Measurements from ENCODE around the gene GRPEL2.

The GRPEL2 gene

DNA sequence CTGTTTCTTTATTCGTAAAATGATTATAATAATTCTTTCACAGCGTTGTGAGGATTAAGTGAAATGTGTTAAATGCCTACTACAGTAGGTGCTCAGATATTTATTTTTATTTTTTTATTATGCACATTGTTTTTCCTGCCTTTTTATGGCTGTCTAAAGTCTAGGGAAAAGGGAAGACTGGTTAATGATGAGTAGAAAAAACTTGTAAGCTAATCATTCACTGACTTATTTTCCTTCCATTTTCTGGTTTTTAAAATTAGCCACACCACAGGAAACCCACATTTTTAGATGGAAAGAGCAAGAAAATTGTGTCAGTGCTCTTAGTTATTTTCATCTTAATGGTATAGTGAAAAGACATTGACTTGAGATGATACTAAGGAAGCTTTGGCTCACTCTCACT is 8.6 kb downstream of the GRPEL2 start:
- TF ChIP-seq, protein P1, sequence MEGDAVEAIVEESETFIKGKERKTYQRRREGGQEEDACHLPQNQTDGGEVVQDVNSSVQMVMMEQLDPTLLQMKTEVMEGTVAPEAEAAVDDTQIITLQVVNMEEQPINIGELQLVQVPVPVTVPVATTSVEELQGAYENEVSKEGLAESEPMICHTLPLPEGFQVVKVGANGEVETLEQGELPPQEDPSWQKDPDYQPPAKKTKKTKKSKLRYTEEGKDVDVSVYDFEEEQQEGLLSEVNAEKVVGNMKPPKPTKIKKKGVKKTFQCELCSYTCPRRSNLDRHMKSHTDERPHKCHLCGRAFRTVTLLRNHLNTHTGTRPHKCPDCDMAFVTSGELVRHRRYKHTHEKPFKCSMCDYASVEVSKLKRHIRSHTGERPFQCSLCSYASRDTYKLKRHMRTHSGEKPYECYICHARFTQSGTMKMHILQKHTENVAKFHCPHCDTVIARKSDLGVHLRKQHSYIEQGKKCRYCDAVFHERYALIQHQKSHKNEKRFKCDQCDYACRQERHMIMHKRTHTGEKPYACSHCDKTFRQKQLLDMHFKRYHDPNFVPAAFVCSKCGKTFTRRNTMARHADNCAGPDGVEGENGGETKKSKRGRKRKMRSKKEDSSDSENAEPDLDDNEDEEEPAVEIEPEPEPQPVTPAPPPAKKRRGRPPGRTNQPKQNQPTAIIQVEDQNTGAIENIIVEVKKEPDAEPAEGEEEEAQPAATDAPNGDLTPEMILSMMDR (IDR thresholded peaks at IDR 0.05; ENCODE audit: low read depth, low read length): no peak
- TF ChIP-seq, protein P2, sequence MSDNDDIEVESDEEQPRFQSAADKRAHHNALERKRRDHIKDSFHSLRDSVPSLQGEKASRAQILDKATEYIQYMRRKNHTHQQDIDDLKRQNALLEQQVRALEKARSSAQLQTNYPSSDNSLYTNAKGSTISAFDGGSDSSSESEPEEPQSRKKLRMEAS (IDR thresholded peaks at IDR 0.05; ENCODE audit: low read depth, low read length): no peak
- no peak for TF ChIP-seq MYC (IDR thresholded peaks at IDR 0.05; ENCODE audit: low read depth, low read length)
- no peak for TF ChIP-seq POLR2A (IDR thresholded peaks at IDR 0.05; ENCODE audit: extremely low read depth, insufficient read length)
- no peak overlapping the region for H3K4me3 ChIP-seq (ENCODE audit: low read depth, low read length)
- no peak for DNase-seq (ENCODE audit: low read depth)

DNA sequence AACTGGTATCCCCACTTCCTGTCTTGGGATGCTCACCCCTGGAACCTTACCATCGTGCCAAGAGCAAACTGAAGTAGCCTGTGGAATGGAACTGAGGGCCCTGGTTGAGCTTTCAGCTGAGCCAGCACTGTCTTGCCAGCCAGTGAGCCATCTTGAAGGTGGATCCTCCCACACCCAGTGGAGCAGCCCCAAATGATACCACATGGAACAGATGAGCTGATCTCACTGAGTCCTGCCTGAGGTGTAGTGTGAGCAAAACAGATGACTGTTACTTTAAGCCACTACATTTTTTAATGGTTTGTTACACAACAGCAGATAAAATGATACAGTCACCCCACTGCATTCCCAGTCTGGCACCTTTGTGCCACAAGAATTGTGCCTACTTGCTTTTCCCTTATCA is 10.4 kb downstream of the GRPEL2 start:
- no peak overlapping the region for H3K4me3 ChIP-seq (ENCODE audit: low read depth, low read length)
- no peak for DNase-seq (ENCODE audit: low read depth)
- TF ChIP-seq POLR2A (IDR thresholded peaks at IDR 0.05; ENCODE audit: extremely low read depth, insufficient read length): no peak
- TF ChIP-seq MYC (IDR thresholded peaks at IDR 0.05; ENCODE audit: low read depth, low read length): no peak
- TF ChIP-seq, protein P2 (IDR thresholded peaks at IDR 0.05; ENCODE audit: low read depth, low read length): no peak
- TF ChIP-seq, protein P1 (IDR thresholded peaks at IDR 0.05; ENCODE audit: low read depth, low read length): no peak

DNA sequence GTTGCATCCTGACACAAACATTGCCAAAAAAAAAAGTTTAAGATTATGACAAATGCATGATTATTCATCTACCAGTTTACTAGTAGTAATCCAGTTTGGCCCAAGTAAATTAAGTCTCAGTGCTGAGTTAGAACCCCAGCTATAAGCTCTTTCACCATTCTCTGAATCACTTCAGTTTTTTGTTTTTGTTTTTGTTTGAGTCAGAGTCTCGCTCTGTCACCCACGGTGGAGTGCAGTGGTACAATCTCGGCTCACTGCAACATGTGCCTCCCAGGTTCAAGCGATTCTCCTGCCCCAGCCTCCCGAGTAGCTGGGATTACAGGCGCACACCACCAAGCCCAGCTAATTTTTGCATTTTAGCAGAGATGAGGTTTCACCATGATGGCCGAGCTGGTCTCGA is 11.1 kb downstream of the GRPEL2 start:
- TF ChIP-seq, protein P1 (IDR thresholded peaks at IDR 0.05; ENCODE audit: low read depth, low read length): no peak
- TF ChIP-seq, protein P2 (IDR thresholded peaks at IDR 0.05; ENCODE audit: low read depth, low read length): no peak
- TF ChIP-seq MYC (IDR thresholded peaks at IDR 0.05; ENCODE audit: low read depth, low read length) (no peak), POLR2A (IDR thresholded peaks at IDR 0.05; ENCODE audit: extremely low read depth, insufficient read length) (no peak)
- no peak overlapping the region for H3K4me3 ChIP-seq (ENCODE audit: low read depth, low read length)
- DNase-seq (ENCODE audit: low read depth): no peak

DNA sequence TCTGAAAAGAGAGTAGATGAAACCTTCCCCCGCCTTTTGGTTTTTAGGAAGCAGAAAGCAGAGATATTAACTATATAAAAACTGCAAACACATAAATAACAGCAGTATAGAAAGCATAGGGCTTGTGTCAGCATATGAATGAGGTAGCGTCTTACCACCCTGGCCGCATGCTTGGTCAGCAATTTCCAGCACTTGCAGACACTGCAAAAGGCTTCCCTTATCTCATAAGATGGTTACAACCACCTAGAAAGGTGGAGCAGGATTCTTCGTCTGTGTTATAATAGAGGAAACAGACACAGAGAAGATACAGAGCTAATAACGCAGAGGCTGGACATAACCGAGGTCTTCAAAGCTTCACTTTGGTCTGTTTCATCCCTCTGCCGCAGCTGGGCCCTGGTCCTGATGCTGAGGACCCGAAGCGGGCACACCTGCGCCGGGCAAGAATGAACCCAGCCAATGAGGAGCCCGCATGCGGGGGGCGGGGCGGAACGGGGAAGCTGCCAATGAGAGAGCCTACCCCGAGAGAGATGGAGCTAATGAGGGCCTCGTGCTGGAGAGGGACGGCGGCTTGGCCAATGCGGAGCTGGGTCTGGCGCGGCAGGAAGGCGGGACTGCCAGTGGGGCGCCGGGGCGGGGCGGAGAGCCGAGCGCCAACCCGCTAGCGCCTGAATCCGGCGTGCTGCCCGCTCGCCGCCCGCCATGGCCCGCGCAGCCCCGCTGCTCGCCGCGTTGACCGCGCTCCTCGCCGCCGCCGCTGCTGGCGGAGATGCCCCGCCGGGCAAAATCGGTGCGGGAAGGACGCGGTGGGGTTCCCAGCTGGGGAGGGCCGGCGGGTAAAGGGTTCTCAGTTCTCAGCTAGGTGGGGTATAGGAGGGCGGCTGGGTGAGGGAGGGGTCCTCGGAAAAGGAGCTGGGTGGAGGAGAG is 12.3 kb downstream of the GRPEL2 start, which contains the start of gene PCYOX1L:
PCYOX1L (plus strand) TSS at position 677 of the 924 bp plus-strand sequence; CDS start at position 700, 23 bp downstream.
- peak within 1 kb of the TSS; percentile 76 for H3K4me3 ChIP-seq (ENCODE audit: low read depth, low read length)
- peak; percentile 96 for DNase-seq (ENCODE audit: low read depth)
- TF ChIP-seq MYC (IDR thresholded peaks at IDR 0.05; ENCODE audit: low read depth, low read length): peak; percentile 82
- peak; percentile 83 for TF ChIP-seq POLR2A (IDR thresholded peaks at IDR 0.05; ENCODE audit: extremely low read depth, insufficient read length)
- TF ChIP-seq, protein P2 (IDR thresholded peaks at IDR 0.05; ENCODE audit: low read depth, low read length): peak; percentile 70
- TF ChIP-seq, protein P1 (IDR thresholded peaks at IDR 0.05; ENCODE audit: low read depth, low read length): no peak

DNA sequence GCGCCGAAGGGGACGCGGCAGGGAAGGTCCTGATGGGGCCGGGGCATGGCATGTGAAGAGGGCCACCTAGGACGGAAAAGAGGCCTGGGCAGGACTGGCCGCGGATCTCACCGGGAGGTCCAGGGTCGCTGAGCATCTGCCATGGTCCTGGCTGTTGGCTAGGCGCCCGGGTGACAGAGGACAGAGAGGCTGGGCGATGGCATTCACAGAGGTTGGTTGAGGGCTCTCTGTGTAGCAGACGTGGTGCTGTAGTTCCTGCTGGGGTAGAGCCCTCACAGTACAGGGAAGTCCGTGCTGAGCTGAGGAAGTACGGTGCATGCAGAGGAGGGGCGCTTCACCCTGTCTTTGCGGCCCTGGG is 13.0 kb downstream of the GRPEL2 start:
- TF ChIP-seq, protein P2 (IDR thresholded peaks at IDR 0.05; ENCODE audit: low read depth, low read length): no peak
- TF ChIP-seq MYC (IDR thresholded peaks at IDR 0.05; ENCODE audit: low read depth, low read length) (no peak), POLR2A (IDR thresholded peaks at IDR 0.05; ENCODE audit: extremely low read depth, insufficient read length) (no peak)
- TF ChIP-seq, protein P1 (IDR thresholded peaks at IDR 0.05; ENCODE audit: low read depth, low read length): no peak
- H3K4me3 ChIP-seq (ENCODE audit: low read depth, low read length): peak overlapping the region; percentile 76
- peak; percentile 73 for DNase-seq (ENCODE audit: low read depth)

Measured in NB4 (cell line).